Medulla oblongata (tissue), 1 donor: ENCODE results near the gene PIGQ.

ENCODE experiments used
- DNase-seq: peaks from one replicate; pipeline ENCODE4 v3.0.0-alpha.2; 2015; ENCODE audit errors: extremely low spot score

Gene PIGQ

DNA sequence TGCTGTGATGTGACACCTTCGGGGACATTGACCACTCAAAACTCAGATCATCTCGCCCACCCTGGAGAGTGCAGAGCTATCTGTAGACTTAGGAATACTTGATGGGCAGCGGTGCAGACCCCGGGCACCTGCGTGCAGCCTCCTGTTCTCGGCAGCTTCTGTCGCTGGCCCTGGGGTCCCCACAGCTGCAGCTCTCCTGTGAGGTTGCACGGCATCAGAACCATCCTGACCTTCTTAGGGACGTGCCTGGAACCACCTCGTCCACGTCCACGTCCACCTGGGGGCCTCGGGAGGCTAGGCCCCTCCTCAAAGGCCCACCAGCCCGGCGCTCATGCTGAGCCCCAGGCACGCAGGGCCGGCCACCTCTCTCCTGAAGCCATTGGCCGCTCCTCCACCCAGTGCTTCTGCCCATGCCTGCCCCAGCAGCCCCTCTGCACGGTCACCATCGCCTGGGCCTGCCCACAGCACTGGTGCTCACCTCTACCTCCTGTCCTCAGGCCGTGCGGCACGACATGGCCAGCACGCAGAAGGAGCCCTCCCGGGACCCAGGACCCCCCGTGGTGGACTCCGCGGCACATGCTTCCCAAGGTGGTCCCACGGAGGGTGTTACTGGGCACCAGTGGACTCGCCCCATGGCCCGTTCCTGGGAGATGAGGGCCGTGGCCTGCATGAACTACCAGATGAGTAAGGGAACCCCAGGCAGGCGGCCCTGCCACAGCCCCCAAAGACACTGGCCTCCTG, 58.7 kb downstream of the PIGQ start:
- DNase-seq: no peak

DNA sequence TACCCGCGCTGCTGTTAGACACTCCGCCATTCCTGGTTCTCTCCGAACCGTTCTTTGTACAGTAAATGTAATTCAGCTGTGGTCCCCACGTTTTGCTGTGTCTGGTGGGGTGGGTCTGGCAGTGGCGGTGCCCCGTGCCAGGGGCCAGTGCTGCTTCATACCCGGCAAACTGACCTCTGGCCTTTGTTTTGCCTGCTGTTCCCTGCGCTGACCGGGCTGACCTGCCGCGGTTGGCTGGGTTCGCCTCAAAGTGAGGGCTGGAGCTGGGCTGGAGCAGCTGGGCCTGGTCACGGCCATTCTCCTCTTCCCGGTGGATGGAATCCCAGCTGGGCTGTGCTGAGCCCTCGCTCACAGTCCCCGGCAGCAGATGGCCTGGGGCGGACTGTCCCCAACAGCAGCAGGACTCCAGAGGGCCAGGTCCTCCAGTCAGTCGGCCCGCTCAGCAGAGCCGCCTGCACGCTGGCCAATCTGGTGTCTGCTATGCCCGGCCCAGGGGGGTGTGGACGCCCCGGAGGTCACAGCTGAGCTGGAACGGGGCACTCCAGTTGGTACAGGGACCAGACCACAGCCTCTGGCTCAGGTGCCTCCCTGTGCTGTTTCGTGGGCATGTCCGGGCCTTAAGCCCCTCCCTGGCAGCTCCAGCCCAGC, 59.5 kb downstream of the PIGQ start:
- no peak for DNase-seq

DNA sequence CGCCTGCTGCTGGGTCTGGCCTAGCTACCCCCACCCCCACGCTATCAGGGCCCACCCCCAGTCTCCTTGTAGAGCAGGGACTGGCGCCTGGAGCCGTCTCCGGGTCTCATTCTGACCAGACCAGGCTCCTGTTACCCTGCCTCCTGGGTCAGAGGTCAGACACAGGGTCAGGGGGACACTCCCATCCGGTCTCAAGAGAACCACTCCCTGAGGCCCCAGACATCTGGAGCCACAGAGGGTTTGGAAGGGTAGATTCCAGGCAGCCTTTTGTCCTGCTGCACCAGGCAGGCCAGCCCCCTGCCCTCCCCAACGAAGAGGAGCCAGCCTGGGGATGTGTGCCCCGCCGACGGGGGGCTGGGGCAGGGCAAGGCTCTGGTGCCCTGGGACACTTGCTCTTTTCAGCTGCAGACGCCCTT, 60.1 kb downstream of the PIGQ start:
- no peak for DNase-seq

DNA sequence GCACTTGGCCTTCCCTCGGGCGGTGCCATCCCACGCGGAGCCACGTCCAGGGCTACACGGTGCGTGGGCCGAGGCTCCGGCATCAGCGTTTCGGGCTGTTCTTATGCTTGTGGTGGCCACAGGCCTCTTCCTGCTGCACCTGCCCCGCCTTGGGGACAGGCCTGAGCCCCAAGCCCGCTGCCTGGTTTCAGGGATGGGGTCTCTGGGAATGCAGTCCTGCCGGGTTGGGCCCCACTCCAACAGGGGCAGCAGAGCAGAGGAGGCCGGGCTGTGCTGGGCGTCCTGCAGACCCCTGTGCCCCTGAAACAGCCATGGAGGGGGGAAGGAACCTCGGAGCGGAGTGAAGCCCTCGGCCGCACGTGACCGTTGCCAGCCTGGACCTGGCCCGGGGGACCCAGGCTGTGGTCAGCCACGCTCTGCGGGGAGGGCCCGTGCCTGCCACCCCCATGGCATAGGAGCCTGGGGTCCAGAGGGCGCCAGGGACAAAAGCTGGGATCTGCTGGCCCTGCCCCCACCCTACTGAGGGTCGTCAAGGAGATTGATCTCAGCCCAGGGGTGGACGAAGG, 60.6 kb downstream of the PIGQ start:
- DNase-seq: no peak

DNA sequence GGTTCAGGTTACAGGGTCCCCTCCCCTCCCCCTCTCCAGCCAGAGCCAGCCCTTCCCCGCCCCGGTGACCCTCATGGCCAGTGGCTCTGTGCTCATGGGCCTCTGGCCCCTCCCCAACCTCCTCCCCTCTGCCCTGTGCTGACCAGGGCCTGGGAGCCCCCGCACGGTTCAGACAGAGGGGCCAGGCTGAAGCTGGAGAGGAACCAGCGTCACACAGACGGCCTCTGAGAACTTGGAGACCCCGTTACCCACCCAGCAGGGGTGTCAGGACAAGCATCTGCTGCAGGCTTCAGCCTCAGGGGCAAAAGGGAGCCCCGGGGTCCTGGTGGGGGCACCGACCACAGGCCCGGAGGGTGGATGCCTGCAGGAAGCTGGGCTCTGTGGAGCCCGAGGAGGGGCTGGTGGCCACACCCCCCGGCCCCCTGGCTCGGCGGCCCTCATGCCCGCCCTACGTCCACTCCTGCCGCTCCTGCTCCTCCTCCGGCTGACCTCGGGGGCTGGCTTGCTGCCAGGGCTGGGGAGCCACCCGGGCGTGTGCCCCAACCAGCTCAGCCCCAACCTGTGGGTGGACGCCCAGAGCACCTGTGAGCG, 61.1 kb downstream of the PIGQ start, which contains the start of gene WFIKKN1:
TSS of gene WFIKKN1 (plus strand) at position 171 of the 591 bp plus-strand sequence. CDS start at position 440, 269 bp downstream.
- DNase-seq: no peak

DNA sequence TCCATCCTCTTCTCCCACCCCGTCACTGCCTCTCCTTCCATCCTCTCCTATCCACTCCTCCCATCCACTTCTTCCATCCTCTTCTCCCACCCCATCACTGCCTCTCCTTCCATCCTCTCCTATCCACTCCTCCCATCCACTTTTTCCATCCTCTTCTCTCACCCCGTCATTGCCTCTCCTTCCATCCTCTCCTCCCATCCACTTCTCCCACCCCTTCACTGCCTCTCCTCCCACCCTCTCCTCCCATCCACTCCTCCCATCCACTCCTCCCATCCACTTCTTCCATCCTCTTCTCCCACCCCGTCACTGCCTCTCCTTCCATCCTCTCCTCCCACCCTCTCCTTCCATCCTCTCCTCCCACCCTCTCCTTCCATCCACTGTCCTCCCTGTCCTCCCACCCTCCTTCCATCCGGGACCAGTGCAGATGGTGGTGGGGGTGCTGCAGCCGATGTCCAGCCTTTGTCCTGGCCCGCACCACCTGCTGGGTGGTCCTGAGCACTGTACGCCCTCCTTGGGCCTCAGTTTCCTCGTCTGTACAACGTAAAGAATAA, 62.1 kb downstream of the PIGQ start:
- DNase-seq: no peak

DNA sequence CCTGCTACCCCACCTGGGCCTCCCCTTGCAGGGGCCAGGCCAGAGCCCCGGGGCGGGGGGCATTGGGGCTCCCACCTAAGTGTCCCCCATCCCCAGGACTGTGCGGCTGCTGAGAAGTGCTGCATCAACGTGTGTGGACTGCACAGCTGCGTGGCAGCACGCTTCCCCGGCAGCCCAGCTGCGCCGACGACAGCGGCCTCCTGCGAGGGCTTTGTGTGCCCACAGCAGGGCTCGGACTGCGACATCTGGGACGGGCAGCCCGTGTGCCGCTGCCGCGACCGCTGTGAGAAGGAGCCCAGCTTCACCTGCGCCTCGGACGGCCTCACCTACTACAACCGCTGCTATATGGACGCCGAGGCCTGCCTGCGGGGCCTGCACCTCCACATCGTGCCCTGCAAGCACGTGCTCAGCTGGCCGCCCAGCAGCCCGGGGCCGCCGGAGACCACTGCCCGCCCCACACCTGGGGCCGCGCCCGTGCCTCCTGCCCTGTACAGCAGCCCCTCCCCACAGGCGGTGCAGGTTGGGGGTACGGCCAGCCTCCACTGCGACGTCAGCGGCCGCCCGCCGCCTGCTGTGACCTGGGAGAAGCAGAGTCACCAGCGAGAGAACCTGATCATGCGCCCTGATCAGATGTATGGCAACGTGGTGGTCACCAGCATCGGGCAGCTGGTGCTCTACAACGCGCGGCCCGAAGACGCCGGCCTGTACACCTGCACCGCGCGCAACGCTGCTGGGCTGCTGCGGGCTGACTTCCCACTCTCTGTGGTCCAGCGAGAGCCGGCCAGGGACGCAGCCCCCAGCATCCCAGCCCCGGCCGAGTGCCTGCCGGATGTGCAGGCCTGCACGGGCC, 62.9 kb downstream of the PIGQ start:
- DNase-seq: no peak

DNA sequence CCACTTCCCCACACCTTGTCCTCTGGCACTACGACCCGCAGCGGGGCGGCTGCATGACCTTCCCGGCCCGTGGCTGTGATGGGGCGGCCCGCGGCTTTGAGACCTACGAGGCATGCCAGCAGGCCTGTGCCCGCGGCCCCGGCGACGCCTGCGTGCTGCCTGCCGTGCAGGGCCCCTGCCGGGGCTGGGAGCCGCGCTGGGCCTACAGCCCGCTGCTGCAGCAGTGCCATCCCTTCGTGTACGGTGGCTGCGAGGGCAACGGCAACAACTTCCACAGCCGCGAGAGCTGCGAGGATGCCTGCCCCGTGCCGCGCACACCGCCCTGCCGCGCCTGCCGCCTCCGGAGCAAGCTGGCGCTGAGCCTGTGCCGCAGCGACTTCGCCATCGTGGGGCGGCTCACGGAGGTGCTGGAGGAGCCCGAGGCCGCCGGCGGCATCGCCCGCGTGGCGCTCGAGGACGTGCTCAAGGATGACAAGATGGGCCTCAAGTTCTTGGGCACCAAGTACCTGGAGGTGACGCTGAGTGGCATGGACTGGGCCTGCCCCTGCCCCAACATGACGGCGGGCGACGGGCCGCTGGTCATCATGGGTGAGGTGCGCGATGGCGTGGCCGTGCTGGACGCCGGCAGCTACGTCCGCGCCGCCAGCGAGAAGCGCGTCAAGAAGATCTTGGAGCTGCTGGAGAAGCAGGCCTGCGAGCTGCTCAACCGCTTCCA, 63.7 kb downstream of the PIGQ start:
- DNase-seq: no peak
